Liver (tissue), 3 donors: ENCODE measurements around the gene CLEC1B.
"Not testable (repeated sequence)": the region's sequence is repeated elsewhere in the genome, so short reads cannot be mapped to it uniquely, and the experiment has no call there.

Experiments used
- CTCF ChIP-seq: fragments of 150-350 bp; IDR thresholded peaks from 2 replicates; pipeline ENCODE4 v1.5.1; 2017; ENCODE audit warnings: improper control_type of control experiment, low read depth, low read length; ENCODE audit not compliant: missing input control
- EGR1 ChIP-seq, 2 donors: IDR thresholded peaks; 2 replicates each; pipeline ENCODE4 v1.6.1; 2016 to 2018; ENCODE audit warnings: antibody characterized with exemption in 2 of 2, low read depth in 2 of 2
- FOXA1 ChIP-seq: IDR thresholded peaks from 2 replicates; pipeline ENCODE4 v1.6.1; 2016; ENCODE audit warnings: antibody characterized with exemption
- GABPA ChIP-seq, 2 donors: IDR thresholded peaks in 1 of 2; conservative IDR thresholded peaks in 1 of 2; 2 replicates each; pipeline ENCODE4 v1.6.1; 2016; ENCODE audit warnings: antibody characterized with exemption in 2 of 2, mild to moderate bottlenecking in 1 of 2, moderate library complexity in 1 of 2
- HNF4G ChIP-seq: IDR thresholded peaks from 2 replicates; pipeline ENCODE4 v1.6.1; 2016; ENCODE audit warnings: antibody characterized with exemption
- JUND ChIP-seq, 2 donors: IDR thresholded peaks; 2 replicates each; pipeline ENCODE4 v1.6.1; 2016; ENCODE audit warnings: antibody characterized with exemption in 2 of 2
- MAX ChIP-seq: IDR thresholded peaks from 2 replicates; pipeline ENCODE4 v1.6.1; 2016; ENCODE audit warnings: antibody characterized with exemption
- RAD21 ChIP-seq, 2 donors: IDR thresholded peaks; 2 replicates each; pipeline ENCODE4 v1.6.1; 2016; ENCODE audit warnings: antibody characterized with exemption in 2 of 2, mild to moderate bottlenecking in 2 of 2
- REST ChIP-seq: IDR thresholded peaks from 2 replicates; pipeline ENCODE4 v1.6.1; 2016; ENCODE audit warnings: antibody characterized with exemption, mild to moderate bottlenecking
- ZBTB33 ChIP-seq: IDR thresholded peaks from 2 replicates; pipeline ENCODE4 v1.6.1; 2016; ENCODE audit warnings: antibody characterized with exemption
- donor health status: healthy.
- donor health status: healthy.

GRCh38 chr12:10026666-10027065, 27.7 kb upstream of the CLEC1B start:
- TF ChIP-seq GABPA (IDR thresholded peaks at IDR 0.05 in 1 of 2, conservative IDR thresholded peaks at IDR 0.05 in 1 of 2); MAX; JUND (IDR thresholded peaks at IDR 0.05); CTCF; ZBTB33; FOXA1; RAD21 (IDR thresholded peaks at IDR 0.05); EGR1 (IDR thresholded peaks at IDR 0.05; ENCODE audit: low read depth in 2 of 2); HNF4G; REST: not testable (repeated sequence)
